ENCODE results near the gene DKK3. TPM values are rescaled to one million over a fixed set of nuclear protein-coding genes. Genes with fewer than 3 reads are reported as not detected.

DKK3 gene
- polyA plus RNA-seq, 1 donor from 2014 or later = 43.6 TPM

GRCh38 chr11:11985954-11986949, 22.2 kb downstream of the DKK3 start:
- Histone ChIP-seq H3K9me3 (ENCODE audit: low read length) (no peaks in the 10 kb centered on the region), H2AFZ (ENCODE audit: low read depth, low read length) (no peak overlapping the region), H3K27ac (ENCODE audit: low read length) (no peak overlapping the region), H3F3A (ENCODE audit: insufficient read depth, low read length, poor library complexity, severe bottlenecking) (no peaks in the 10 kb centered on the region), H3K4me3 (ENCODE audit: low read length) (no peak overlapping the region), H3K4me2 (ENCODE audit: low read length) (no peak overlapping the region), H3K36me3 (ENCODE audit: insufficient read depth, low read length) (no peaks in the 10 kb centered on the region), H3K9me2 (ENCODE audit: insufficient read depth, low read length) (no peaks in the 10 kb centered on the region), H4K20me1 (ENCODE audit: insufficient read depth) (no peaks in the 10 kb centered on the region), H3K79me2 (replicated peaks; ENCODE audit: insufficient read depth, low read length) (no peaks in the 10 kb centered on the region), H3K9ac (ENCODE audit: low read length) (no peak overlapping the region), H3K27me3 (ENCODE audit: insufficient read depth, low read depth, low read length) (no peaks in the 10 kb centered on the region)
- TF ChIP-seq MXI1 (conservative IDR thresholded peaks at IDR 0.05; ENCODE audit: poor library complexity, severe bottlenecking) = no peak
- TF ChIP-seq RAD21 (conservative IDR thresholded peaks at IDR 0.05) = no peak
- no peak for TF ChIP-seq SMC3 (conservative IDR thresholded peaks at IDR 0.05; ENCODE audit: poor library complexity)
- TF ChIP-seq EP300 (conservative IDR thresholded peaks at IDR 0.05; ENCODE audit: poor library complexity, severe bottlenecking) = no peak
- no peak for TF ChIP-seq TAF1 (IDR thresholded peaks at IDR 0.05; ENCODE audit: low read depth)
- no peak for TF ChIP-seq EZH2 (IDR thresholded peaks at IDR 0.05; ENCODE audit: borderline replicate concordance, insufficient read depth, low read length, poor library complexity, severe bottlenecking)
- no peak for TF ChIP-seq POLR2AphosphoS5 (IDR thresholded peaks at IDR 0.05)
- TF ChIP-seq REST (IDR thresholded peaks at IDR 0.05; ENCODE audit: borderline replicate concordance) = no peak
- TF ChIP-seq CTCF (IDR thresholded peaks at IDR 0.05; ENCODE audit: poor library complexity, severe bottlenecking) = no peak

GRCh38 chr11:11985016-11985715, 23.3 kb downstream of the DKK3 start:
- Histone ChIP-seq H3K9ac (ENCODE audit: low read length) (no peak overlapping the region), H3K9me3 (ENCODE audit: low read length) (no peaks in the 10 kb centered on the region), H3K9me2 (ENCODE audit: insufficient read depth, low read length) (no peaks in the 10 kb centered on the region), H3F3A (ENCODE audit: insufficient read depth, low read length, poor library complexity, severe bottlenecking) (no peaks in the 10 kb centered on the region), H3K27ac (ENCODE audit: low read length) (no peak overlapping the region), H3K36me3 (ENCODE audit: insufficient read depth, low read length) (no peaks in the 10 kb centered on the region), H3K79me2 (replicated peaks; ENCODE audit: insufficient read depth, low read length) (no peaks in the 10 kb centered on the region), H3K4me2 (ENCODE audit: low read length) (no peak overlapping the region), H3K4me3 (ENCODE audit: low read length) (no peak overlapping the region), H4K20me1 (ENCODE audit: insufficient read depth) (no peaks in the 10 kb centered on the region), H3K27me3 (ENCODE audit: insufficient read depth, low read depth, low read length) (no peaks in the 10 kb centered on the region), H2AFZ (ENCODE audit: low read depth, low read length) (no peak overlapping the region)
- TF ChIP-seq POLR2AphosphoS5 (IDR thresholded peaks at IDR 0.05) (no peak), REST (IDR thresholded peaks at IDR 0.05; ENCODE audit: borderline replicate concordance) (no peak), SMC3 (conservative IDR thresholded peaks at IDR 0.05; ENCODE audit: poor library complexity) (no peak), EP300 (conservative IDR thresholded peaks at IDR 0.05; ENCODE audit: poor library complexity, severe bottlenecking) (no peak), TAF1 (IDR thresholded peaks at IDR 0.05; ENCODE audit: low read depth) (no peak), CTCF (IDR thresholded peaks at IDR 0.05; ENCODE audit: poor library complexity, severe bottlenecking) (no peak), MXI1 (conservative IDR thresholded peaks at IDR 0.05; ENCODE audit: poor library complexity, severe bottlenecking) (no peak), EZH2 (IDR thresholded peaks at IDR 0.05; ENCODE audit: borderline replicate concordance, insufficient read depth, low read length, poor library complexity, severe bottlenecking) (no peak), RAD21 (conservative IDR thresholded peaks at IDR 0.05) (no peak)

All from neural cell (in vitro differentiated cells).